GM23338 (cell line): Measurements from ENCODE around the gene CAPZB. TPM values are rescaled to one million over a fixed set of nuclear protein-coding genes. Genes with fewer than 3 reads are reported as not detected.

Experiments used
- ATAC-seq: fragments of 200-7000 bp; cut with Tn5 transposase; 3 replicates; pipeline ENCODE4 v1.9.1; 2020
- DNase-seq: peaks from one replicate; pipeline ENCODE4 v3.0.0-alpha.2; 2015; ENCODE audit warnings: low spot score
- H2AFZ ChIP-seq: fragments of 200-600 bp; sonication (generic); 2 replicates; pipeline ENCODE4 v1.8.0; 2016; ENCODE audit warnings: antibody characterized with exemption, mild to moderate bottlenecking, moderate library complexity
- H3F3A ChIP-seq: fragments of 200-600 bp; sonication (generic); replicated peaks from 2 replicates; pipeline ENCODE4 v1.8.0; 2017; ENCODE audit warnings: antibody characterized with exemption, mixed run types, low read depth
- H3K27ac ChIP-seq: fragments of 200-600 bp; sonication (generic); 2 replicates; pipeline ENCODE4 v1.6.1; 2016; ENCODE audit warnings: low read depth
- H3K27me3 ChIP-seq: fragments of 200-600 bp; sonication (generic); 2 replicates; pipeline ENCODE4 v1.8.0; 2016; ENCODE audit warnings: mild to moderate bottlenecking, mixed run types, moderate library complexity; ENCODE audit not compliant: insufficient read depth
- H3K36me3 ChIP-seq: fragments of 200-600 bp; sonication (generic); 2 replicates; pipeline ENCODE4 v1.8.0; 2016; ENCODE audit warnings: mild to moderate bottlenecking; ENCODE audit not compliant: insufficient read depth
- H3K4me1 ChIP-seq: fragments of 200-600 bp; sonication (generic); 2 replicates; pipeline ENCODE4 v1.8.0; 2016; ENCODE audit warnings: mild to moderate bottlenecking, moderate library complexity; ENCODE audit not compliant: insufficient read depth
- H3K4me2 ChIP-seq: fragments of 200-600 bp; sonication (generic); 2 replicates; pipeline ENCODE4 v1.7.1; 2017; ENCODE audit warnings: mixed run types
- H3K4me3 ChIP-seq: fragments of 200-600 bp; sonication (generic); 2 replicates; pipeline ENCODE4 v1.6.1; 2016; ENCODE audit warnings: mixed run types
- H3K79me2 ChIP-seq: fragments of 200-600 bp; sonication (generic); replicated peaks from 2 replicates; pipeline ENCODE4 v1.8.0; 2017; ENCODE audit warnings: mild to moderate bottlenecking; ENCODE audit not compliant: insufficient read depth
- H3K9me2 ChIP-seq: fragments of 200-600 bp; sonication (generic); 2 replicates; pipeline ENCODE4 v1.8.0; 2017; ENCODE audit not compliant: insufficient read depth
- H4K20me1 ChIP-seq: fragments of 200-600 bp; sonication (generic); replicated peaks from 2 replicates; pipeline ENCODE4 v1.8.0; 2017; ENCODE audit warnings: mild to moderate bottlenecking; ENCODE audit not compliant: insufficient read depth
- H3K27ac Mint-ChIP-seq: 2 replicates; pipeline ENCODE4 v1.8.0; 2020; ENCODE audit warnings: inconsistent platforms, mild to moderate bottlenecking, moderate library complexity, mixed read lengths
- H3K27me3 Mint-ChIP-seq: 3 replicates; pipeline ENCODE4 v1.8.0; 2022; ENCODE audit warnings: low read depth, mild to moderate bottlenecking, moderate library complexity, mixed read lengths, inconsistent platforms; ENCODE audit not compliant: insufficient read depth, poor library complexity
- H3K36me3 Mint-ChIP-seq: 3 replicates; pipeline ENCODE4 v1.8.0; 2021; ENCODE audit warnings: low read depth, mild to moderate bottlenecking, inconsistent platforms, moderate library complexity, mixed read lengths
- H3K4me1 Mint-ChIP-seq: 3 replicates; pipeline ENCODE4 v1.8.0; 2020; ENCODE audit warnings: mild to moderate bottlenecking, inconsistent platforms, mixed read lengths
- H3K4me3 Mint-ChIP-seq: 3 replicates; pipeline ENCODE4 v1.8.0; 2021; ENCODE audit warnings: moderate library complexity, mild to moderate bottlenecking, inconsistent platforms, mixed read lengths
- H3K9me3 Mint-ChIP-seq: 3 replicates; pipeline ENCODE4 v1.8.0; 2020; ENCODE audit warnings: moderate library complexity, mild to moderate bottlenecking, inconsistent platforms, mixed read lengths
- CREB1 ChIP-seq: fragments of 250-450 bp; sonication (Bioruptor Pico); IDR thresholded peaks from 2 replicates; pipeline ENCODE4 v1.5.0; 2020; ENCODE audit warnings: low read depth, mild to moderate bottlenecking, moderate library complexity
- CTCF ChIP-seq, 2 experiments: fragments of 200-600 bp in 1 of 2; sonication (generic) in 1 of 2; conservative IDR thresholded peaks; 2 replicates each; pipeline versions ENCODE4 v1.5.1 to v1.6.1; 2016 to 2017; ENCODE audit warnings: antibody characterized with exemption in 2 of 2, low read depth in 2 of 2, mild to moderate bottlenecking in 2 of 2, moderate library complexity in 1 of 2
- ETS1 ChIP-seq: IDR thresholded peaks from 2 replicates; pipeline ENCODE4 v1.6.1; 2016; ENCODE audit warnings: antibody characterized with exemption
- EZH2 ChIP-seq: fragments of 200-600 bp; sonication (generic); IDR thresholded peaks from one replicate; pipeline ENCODE4 v1.8.0; 2017; ENCODE audit warnings: antibody characterized with exemption, mild to moderate bottlenecking, low read depth; ENCODE audit not compliant: unreplicated experiment
- REST ChIP-seq: IDR thresholded peaks from one replicate; pipeline ENCODE4 v1.6.1; 2018; ENCODE audit warnings: antibody characterized with exemption; ENCODE audit not compliant: unreplicated experiment
- STAT1 ChIP-seq: IDR thresholded peaks from one replicate; pipeline ENCODE4 v1.6.1; 2016; ENCODE audit warnings: antibody characterized with exemption; ENCODE audit not compliant: unreplicated experiment
- ZNF114 ChIP-seq: fragments of 250-450 bp; sonication (Bioruptor Pico); IDR thresholded peaks from 2 replicates; pipeline ENCODE4 v1.5.0; 2020; ENCODE audit warnings: mild to moderate bottlenecking, moderate library complexity
- ZNF331 ChIP-seq: fragments of 250-450 bp; sonication (Bioruptor Pico); IDR thresholded peaks from 2 replicates; pipeline ENCODE4 v1.5.0; 2020; ENCODE audit warnings: low read depth, mild to moderate bottlenecking, moderate library complexity
- ZNF462 ChIP-seq: fragments of 250-450 bp; sonication (Bioruptor Pico); IDR thresholded peaks from 2 replicates; pipeline ENCODE4 v1.5.0; 2020; ENCODE audit warnings: mild to moderate bottlenecking, moderate library complexity
- polyA plus RNA-seq: library from polyadenylated mRNA; unstranded; fragments of >200 nt; fragmentation: Nextera tagmentation; extraction: Ambion mirVana; gene quantifications from 2 replicates; pipeline ENCODE4 v1.2.1, GENCODE V29; 2016
- total RNA-seq: library from RNA; depleted of rRNA; stranded (reverse); fragments of >200 nt; shearing (Covaris generic); gene quantifications from 2 replicates; pipeline ENCODE4 v1.2.3, GENCODE V29; 2014

The CAPZB gene
- total and polyA plus RNA-seq, 2 experiments from 2014 or later = 195 to 348 TPM

- TF ChIP-seq REST (no peak), ZNF331 (CRISPR knock-in tag) (no peak), EZH2 (no peak), ZNF114 (CRISPR knock-in tag) (no peak), STAT1 (no peak)
Observed at GRCh38 chr1:19493547-19493946, 8.2 kb upstream of the CAPZB start (continued).

GRCh38 chr1:19489996-19490395 is 4.7 kb upstream of the CAPZB start:
- Histone ChIP-seq H3K9me2 (peaks cover 6% of the 10 kb centered on the region; the same call in 1 of the 2 replicates), H3K27me3 (no peaks in the 10 kb centered on the region), H3K36me3 (no peaks in the 10 kb centered on the region), H3K4me2 (no peak overlapping the region), H3K4me3 (no peak overlapping the region), H3K4me1 (peaks cover 16% of the 10 kb centered on the region), H3F3A (peaks cover 14% of the 10 kb centered on the region), H4K20me1 (no peaks in the 10 kb centered on the region), H3K27ac (no peak overlapping the region), H2AFZ (no peak overlapping the region), H3K79me2 (peaks cover 11% of the 10 kb centered on the region)
- H3K4me1 Mint-ChIP-seq = peaks cover 12% of the 10 kb centered on the region
- no peak overlapping the region for H3K27ac Mint-ChIP-seq
- no peak overlapping the region for H3K4me3 Mint-ChIP-seq
- no peak for ATAC-seq
- no peaks in the 10 kb centered on the region; the same call in 2 of the 3 replicates for H3K9me3 Mint-ChIP-seq
- peaks cover 2% of the 10 kb centered on the region; the same call in 1 of the 3 replicates for H3K36me3 Mint-ChIP-seq
- DNase-seq = no peak
- H3K27me3 Mint-ChIP-seq = peaks cover 17% of the 10 kb centered on the region
- TF ChIP-seq CREB1 (CRISPR knock-in tag) = no peak
- no peak for TF ChIP-seq ZNF462 (CRISPR knock-in tag)
- no peak for TF ChIP-seq CTCF (conservative IDR thresholded peaks at IDR 0.05; ENCODE audit: low read depth in 2 of 2)
- no peak for TF ChIP-seq STAT1
- no peak for TF ChIP-seq ZNF114 (CRISPR knock-in tag)
- TF ChIP-seq ETS1 = no peak
